GM18499 (cell line): ENCODE data around the gene ROBO1.
"Not testable (repeated sequence)": the region's sequence is repeated elsewhere in the genome, so short reads cannot be mapped to it uniquely, and the experiment has no call there.

ENCODE experiments used
- ATAC-seq: cut with Tn5 transposase; IDR thresholded peaks from one replicate; pipeline ENCODE4 v1.9.1; 2021; ENCODE audit warnings: moderate number of reproducible peaks; ENCODE audit not compliant: insufficient read depth, unreplicated experiment

Gene ROBO1

DNA sequence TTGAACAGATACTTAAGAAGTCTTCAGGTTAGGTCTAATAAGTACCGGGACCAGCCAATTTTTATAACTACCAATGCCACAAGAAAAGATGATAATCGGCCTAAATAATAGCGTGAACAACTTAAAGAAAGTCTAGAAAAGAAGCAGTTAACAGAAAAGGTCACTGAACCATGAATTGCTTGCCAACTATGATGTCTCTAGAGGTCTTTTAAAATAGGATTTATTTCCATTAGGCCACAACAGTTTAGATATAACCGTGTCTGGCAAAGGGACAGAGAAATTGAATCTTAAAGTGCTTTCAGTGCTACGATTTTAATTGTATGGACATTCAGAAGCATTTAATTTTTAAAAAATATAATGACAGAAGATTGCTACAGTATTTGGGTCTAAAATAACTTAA is 1070.4 kb downstream of the ROBO1 start:
- no peak for ATAC-seq

DNA sequence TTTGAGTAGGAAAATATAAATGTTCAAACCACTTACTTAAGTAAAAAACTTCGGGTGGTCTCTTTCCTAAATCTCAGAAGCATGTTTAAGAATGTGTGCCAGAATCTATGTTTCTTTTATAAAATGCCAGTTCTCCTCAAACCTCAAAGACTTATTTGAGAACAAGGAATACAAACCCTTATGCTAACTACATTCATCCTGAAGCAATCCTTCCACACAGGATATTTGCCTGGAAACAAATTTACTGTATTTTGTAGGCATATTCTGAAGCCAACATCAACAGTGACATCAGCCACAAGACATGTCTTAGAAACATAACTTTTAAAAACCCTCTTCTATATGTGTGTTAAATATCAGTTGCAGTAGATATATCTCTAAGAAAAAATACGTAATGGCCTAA is 1077.0 kb downstream of the ROBO1 start:
- ATAC-seq, result no peak

DNA sequence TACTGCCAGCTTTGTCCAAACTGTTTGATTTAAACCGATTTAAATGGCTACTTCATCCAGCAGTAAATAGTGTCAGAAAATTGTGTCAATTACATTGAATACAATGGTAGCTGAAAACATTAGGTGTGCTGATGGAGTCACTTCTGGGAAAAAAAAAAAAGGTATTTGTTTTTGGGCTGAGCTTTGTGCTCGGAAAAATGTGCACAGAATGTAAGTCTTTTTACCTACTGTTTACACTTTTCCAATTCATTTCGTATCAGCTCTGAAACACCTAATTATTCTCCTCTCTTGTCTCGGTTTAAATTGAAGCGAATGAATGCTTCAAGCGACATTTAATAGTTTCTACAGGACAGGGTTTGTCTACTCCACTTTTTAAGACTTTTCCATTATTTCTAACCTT is 1078.4 kb downstream of the ROBO1 start:
- no peak for ATAC-seq

DNA sequence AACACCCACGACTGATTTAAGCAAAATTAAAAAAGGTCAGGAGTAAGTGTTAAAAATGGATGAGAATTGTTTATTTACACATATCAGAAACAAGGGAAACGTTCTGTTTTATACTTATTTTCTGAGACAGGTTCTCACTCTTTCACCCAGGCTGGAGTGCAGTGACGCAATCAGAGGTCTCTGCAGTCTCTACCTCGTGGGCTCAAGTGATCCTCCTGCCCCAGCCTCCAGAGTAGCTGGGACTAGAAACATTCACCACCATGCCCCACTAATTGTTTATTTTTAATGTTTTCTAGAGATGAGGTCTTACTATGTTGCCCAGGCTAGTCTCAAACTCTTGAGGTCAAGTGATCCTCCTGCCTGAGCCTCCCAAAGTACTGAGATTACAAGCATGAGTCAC is 1080.3 kb downstream of the ROBO1 start:
- ATAC-seq, result no peak

DNA sequence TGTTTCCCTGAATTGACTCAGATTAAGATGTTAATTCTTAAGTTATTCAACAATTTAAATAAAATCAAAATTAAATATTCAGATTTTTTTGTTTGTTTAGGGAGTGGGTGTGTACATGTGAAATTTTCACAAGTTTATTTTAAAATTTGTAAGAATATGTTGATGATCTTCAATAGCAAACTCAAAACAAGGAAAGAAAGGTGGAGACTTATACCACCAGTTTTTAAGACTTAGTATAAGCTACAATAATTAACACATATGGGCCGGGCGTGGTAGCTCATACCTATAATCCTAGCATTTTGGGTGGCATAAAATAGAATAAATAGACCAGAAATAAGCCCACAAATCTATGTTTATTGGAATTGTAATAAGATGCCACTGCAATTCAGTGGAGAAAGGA is 1084.5 kb downstream of the ROBO1 start:
- no peak for ATAC-seq

DNA sequence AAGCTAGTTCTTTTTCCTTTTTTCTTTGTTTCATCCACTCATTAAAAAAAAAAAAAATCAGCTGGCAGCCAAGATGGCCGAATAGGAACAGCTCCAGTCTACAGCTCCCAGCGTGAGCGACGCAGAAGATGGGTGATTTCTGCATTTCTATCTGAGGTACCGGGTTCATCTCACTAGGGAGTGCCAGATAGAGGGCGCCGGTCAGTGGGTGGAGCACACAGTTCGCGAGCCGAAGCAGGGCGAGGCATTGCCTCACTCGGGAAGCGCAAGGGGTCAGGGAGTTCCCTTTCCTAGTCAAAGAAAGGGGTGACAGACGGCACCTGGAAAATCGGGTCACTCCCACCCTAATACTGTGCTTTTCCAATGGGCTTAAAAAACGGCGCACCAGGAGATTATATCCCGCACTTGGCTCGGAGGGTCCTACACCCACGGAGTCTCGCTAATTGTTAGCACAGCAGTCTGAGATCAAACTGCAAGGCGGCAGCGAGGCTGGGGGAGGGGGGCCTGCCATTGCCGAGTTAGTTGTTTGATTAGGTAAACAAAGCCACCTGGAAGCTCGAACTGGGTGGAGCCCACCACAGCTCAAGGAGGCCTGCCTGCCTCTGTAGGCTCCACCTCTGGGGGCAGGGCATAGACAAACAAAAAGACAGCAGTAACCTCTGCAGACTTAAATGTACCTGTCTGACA is 1092.5 kb downstream of the ROBO1 start:
- not testable (repeated sequence) for ATAC-seq

DNA sequence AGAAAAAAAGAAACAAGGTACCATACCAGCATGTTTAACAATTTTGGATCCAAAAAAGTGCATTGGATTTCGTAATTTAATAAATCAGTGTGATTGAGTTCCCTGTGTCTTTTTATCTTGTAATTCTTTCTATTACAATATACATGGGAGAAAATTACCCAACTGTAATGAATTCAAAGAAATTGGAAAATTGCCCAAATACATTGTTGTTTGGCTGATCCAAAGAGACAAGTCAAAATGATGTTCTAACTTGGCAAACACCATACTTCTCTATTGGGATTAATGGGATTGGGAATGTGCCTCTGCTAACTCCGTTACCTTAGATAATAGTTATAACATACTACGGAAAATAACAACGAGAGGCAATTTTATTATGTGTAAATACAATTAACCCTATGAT is 1097.1 kb downstream of the ROBO1 start:
- ATAC-seq, result no peak

DNA sequence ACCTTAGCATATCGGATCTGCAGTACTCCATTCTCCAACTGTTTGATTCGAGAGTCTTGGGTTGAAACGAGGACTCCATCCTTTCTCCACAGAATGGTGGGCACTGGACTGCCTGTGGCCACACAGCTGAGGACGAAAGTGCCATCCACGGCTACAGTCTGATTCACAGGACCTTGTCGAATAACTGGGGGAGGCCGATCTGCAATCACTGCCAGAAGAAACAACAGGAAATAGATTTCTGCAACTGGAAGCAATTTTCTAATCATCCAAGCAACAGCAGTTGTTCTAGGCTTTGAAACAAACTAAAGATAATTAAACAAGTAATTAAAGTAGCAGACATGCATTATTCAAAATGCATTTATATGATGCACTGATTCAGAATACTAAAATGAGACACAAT is 1097.7 kb downstream of the ROBO1 start:
- no peak for ATAC-seq

DNA sequence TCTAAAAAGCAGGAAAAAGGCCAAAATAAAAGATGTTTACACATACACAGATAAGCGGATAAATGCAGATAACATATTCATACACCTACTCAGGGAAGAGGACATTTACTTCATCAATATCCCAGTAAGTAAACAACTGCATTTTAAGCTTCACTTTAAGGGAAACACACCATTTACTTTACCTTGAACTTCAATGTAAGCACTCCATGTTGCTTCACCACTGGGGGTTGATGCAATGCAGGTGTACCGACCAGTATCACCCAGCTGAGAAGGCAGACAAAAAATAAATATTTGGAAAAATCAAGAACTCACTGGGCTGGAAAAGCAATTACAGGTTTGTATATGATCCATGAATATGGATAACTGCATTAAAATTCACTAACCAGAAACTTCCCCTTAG is 1099.5 kb downstream of the ROBO1 start:
- ATAC-seq, result no peak

DNA sequence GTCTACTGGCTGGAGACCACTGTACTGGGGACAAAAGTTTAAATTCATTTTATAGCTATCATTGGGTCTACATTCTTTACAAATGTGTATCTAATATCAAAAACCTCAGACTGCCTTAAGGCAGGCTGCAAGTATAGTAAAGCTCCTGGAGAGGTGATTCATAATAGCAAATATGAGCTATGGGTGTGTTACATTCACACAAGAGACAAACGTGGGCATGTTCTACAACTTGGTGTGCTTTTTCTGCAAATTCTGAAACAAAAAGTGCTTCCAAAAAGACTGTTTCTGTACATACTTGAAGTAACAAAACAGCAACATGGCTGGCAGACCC is 1101.4 kb downstream of the ROBO1 start:
- ATAC-seq, result no peak

DNA sequence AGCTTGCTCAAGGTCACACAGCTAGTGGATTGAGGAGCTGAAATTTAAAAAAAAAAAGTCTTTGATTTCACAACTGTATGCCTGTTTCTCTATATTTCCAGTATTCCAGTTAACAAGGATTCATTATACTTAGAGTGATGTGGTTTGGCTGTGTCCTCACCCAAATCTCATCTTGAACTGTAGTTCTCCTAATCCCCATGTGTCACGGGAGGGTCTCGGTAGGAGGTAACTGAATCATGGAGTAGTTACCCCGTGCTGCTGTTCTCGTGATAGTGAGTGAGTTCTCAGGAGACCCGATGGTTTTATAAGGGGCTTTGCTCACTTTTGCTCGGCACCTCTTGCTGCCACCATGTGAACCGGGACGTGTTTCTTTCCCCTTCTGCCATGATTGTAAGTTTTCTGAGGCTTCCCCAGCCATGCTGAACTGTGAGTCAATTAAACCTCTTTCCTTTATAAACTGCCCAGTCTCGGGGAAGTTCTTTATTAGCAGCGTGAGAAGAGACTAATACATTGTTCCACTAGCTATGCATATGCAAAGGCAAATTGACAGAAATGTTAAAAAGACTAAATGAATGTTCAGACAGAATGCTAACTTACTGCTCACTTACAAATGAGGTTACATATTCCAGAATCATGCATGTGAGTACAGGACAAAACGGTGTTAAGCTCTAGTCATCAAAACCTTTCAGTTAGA is 1101.9 kb downstream of the ROBO1 start:
- ATAC-seq, result no peak

DNA sequence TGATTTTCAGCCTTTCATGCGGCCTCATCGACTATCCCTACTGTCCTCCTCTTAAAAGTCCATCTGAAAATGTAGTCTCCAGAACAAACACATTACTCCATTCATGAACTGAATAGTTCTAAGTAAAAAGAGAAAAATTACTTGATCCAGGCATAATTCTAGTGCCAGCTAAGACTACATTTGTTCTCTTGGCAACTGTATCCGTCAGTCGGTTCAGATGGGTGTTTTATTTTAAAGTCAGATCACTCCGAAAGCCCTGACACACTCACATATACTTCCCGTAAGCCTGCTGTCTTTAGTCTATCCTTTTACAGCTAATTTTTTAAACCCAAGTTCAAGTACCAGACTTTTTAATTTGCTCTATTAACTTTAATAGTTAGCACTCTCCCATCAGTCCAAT is 1102.7 kb downstream of the ROBO1 start:
- no peak for ATAC-seq

DNA sequence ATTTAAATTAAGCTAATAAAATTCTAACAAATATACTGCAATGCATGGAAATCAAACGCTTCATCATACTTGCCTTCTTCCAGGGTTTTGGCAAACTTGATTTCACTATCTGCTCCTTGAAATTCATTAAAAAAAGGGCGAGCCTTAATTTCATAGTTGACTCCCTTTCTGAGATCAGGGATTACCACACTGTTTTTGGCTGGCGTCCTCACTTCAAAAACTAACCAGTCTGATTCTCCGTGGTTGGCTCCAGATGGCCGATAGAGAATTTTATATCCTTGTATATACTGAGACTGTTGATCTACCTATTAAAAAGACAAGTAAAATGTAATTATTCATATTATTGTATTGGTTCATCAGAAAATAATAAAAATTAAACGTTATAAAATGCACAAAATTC is 1106.8 kb downstream of the ROBO1 start:
- no peak for ATAC-seq

DNA sequence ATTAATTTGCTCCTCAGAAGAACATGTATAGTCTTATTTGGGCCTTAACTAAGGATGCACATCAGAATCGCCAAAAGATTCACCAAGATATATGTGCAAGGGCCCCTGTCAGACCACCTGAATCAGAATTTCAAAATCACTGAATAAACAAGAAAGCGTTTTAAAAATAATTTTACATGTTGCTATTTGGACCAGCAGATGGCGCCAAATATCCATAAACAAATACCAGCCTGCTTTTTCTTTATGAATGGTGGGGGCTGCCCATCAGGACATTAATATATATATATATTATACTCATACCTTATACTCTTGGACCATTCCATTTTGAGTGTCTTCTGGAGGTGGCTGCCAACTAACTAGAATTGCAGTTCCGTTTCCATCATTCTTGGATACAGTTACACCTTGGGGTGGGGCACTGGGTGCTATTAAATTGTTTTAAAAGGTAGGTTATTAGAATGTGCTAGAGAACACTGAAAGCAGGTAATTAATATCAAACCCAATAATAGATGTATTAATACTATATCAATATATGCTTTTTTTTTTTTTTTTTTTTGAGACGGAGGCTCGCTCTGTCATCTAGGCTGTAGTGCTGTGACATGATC is 1108.3 kb downstream of the ROBO1 start:
- ATAC-seq, result no peak

DNA sequence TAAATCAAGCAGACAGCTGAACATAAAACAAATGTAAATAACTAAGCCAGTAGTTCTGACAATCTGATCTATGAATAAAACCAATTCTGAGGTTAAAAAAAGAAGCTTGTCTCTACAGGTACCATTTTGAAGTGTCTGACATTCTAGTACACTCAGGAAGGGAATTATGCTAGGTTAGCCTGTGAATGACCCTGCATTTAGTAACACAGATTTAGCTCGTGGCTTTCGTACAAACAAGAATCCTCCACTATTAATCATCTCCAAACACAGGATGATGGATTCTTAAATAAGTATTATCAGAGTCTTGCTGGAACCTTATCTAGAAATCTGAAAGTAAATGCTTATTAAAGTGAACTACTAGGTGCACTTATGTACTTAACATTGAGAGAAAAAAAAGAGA is 1120.1 kb downstream of the ROBO1 start:
- ATAC-seq, result no peak

DNA sequence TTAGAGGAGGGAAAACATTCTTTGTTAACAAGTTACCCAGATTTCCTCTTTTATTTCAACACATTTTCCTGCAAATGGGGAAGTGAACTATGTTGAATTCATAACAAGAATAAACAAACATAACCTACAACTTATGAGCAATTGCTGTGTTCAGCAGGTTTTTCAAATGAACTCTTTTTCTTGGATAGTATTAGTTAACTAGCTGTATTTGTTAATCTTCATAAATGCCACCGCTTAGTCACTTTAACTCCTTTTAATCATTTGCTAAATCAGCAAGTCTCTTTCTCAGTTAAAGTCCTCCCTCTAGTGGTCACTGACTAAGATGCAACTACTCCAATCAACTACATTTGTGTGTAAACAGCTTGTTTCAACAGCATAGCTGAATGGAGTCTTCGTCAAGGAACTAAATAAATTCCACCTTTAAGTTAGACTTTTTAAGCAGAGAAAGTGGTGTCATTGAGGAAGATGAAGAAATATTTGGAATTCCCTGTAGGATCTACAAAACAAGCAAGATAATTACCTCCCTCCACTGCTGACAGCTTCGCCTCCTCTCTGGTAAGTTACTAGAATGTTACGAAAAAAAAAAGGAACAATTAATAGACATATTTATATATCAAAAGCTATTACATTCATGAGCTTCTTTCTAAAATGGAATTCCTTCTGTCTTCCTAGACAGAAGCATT is 1122.0 kb downstream of the ROBO1 start:
- peak; percentile 62 for ATAC-seq

DNA sequence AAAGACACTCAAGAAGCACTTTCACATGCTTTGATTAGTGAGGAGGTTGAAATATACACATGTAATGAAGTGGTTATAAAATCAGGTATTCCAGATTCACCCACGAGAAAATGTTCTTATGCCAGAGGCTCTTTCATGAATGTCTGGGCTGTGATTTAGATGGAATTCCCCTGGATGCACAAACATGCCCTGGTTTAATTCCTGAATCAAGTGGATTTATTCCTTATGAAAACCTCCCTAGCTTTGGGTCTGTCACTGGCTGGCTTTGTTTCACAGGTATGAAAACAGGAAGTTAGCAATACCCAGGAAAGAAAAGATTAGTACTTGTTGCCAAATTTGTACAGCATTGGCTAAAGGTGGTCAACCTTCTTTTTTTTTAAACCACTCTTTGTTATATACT is 1123.0 kb downstream of the ROBO1 start:
- no peak for ATAC-seq

DNA sequence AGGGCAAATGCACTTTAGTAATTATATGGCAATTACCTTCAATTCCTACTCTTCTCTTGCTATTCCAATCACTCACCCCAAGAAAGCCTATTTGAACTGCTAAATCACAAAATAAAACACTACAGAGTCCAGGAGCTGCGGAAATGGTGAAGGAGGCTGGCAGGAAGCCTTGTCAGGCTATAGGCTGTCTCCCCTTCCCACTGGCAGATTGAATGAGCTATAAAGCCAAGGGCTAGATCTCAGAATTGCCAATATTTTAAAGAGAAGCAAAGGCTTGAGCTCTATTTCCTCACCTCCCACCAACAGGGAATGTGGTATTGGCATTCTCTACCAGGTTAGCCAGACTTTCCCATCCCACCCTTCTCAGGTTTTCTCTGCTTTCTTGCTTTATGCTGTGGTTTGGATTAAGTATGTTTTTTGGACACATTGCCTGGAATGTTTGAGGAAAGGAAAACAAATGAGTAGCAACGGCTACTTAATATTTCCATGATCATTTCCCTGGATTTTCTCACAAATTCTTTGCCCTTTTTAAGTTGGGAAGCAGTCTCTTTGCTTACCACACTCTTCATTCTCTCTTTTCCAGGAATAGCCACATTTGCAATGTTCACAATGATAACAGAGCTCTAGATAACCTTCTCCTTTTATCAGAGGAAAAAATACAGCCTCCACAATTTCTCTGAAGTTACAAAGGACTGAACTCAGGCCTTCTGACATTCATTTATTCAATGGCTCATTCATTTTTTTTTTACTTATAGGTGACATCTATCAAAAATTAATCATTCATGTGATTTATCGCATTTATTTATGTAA is 1125.4 kb downstream of the ROBO1 start:
- no peak for ATAC-seq

DNA sequence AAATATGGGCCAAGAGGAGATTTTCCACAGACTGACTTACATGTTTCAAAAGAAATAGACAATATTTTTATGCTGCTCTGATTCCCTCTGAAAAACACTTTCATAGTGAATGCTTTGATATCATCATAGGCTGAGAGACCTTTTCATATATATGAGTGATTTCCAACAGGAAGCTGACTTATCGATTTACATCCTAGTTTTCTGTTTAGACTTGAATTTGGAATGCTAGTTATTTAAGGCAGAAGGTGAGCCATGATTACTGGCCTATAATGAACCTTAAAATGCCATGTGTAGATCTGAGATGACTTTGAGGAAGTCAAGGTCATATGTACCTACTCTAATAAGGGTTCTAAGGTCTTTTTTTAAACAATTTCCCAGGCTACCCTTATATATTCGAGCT is 1126.1 kb downstream of the ROBO1 start:
- no peak for ATAC-seq

DNA sequence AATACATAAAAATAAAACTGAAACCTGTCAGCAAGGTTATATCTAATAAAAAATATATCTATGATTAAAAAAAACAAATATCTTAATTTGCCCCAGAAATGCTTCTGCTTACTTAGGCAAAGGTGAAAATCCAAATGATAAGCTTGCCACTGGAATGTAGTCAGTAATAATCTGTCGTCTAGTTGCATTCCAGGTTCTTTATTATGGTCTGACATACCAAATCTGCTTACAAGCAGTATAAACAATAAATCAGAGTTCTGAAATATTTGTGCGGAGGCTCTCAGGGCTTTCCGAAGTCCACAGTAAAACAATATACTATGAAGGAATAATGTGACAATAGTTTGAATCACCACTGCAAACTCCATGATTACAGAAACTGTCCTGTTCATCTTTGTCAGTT is 1133.5 kb downstream of the ROBO1 start:
- ATAC-seq, result no peak

DNA sequence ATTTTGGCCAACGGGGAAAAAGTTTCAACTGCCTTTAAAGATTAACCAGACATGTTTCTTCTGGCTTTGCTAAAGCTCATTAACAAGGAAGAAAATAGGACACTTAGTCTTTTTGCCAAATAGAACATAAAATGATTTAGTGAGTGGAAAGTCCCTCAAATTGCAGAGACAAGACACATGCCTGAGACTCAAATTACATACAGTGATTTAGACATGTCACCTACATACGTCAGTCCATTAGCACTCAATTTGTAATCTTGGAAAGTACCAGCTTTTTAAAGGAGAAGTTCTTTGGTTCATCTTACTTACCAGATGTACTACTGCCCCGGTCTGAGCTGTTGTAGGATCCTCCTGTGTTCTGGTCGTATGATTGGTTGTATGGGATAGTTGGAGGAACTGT is 1134.2 kb downstream of the ROBO1 start:
- ATAC-seq, result no peak
